HepG2 (cell line): ENCODE measurements around the gene SHROOM1. TPM values are rescaled to one million over a fixed set of nuclear protein-coding genes. Genes with fewer than 3 reads are reported as not detected.

Source experiments
- ATAC-seq: fragments of 200-7000 bp; cut with Tn5 transposase; 3 replicates; pipeline ENCODE4 v1.9.1; 2020; ENCODE audit warnings: mild to moderate bottlenecking, moderate library complexity
- BruUV-seq: library from RNA; stranded (reverse); fragments of 400-500 nt; replicated peaks from 2 replicates; lab custom pipeline; 2021; lab: Mats Ljungman, UMichigan
- CTCF ChIA-PET: fragments of 300-600 bp; formaldehyde crosslinking; extraction: SDS; loops from one replicate; lab custom pipeline; 2021; ENCODE audit warnings: low total read pairs, inconsistent platforms, low intra/inter-chr PET ratio; lab: Yijun Ruan, JAX
- POLR2A ChIA-PET: fragments of 350-600 bp; sonication (Branson Sonifier 250); formaldehyde crosslinking; loops from one replicate; lab custom pipeline; 2020; ENCODE audit warnings: antibody characterized with exemption, inconsistent platforms; lab: Yijun Ruan, JAX
- DNase-seq: peaks from one replicate; pipeline ENCODE4 v3.0.0-alpha.2; 2015; ENCODE audit warnings: low spot score
- FAIRE-seq: peaks from 3 replicates; lab custom pipeline; 2011; peaks lifted over from hg19 to GRCh38; lab: Jason Lieb, UNC
- H2AFZ ChIP-seq: one replicate; pipeline ENCODE4 v1.6.1; 2011; ENCODE audit warnings: low read length, inconsistent platforms
- H3K27ac ChIP-seq: fragments of 300-600 bp; 3 replicates; pipeline ENCODE4 v1.8.0; 2011; ENCODE audit warnings: mixed run types, mild to moderate bottlenecking, mixed read lengths, low read length, inconsistent platforms; ENCODE audit not compliant: insufficient read depth; ENCODE audit errors: extremely low read length
- H3K27me3 ChIP-seq, 2 experiments: fragments of 200-600 bp in 1 of 2; 2 replicates in 1 of 2; 3 replicates in 1 of 2; pipeline versions ENCODE4 v1.6.0 to v1.8.0; 2011; ENCODE audit warnings: low read length in 2 of 2, mild to moderate bottlenecking in 2 of 2, moderate library complexity in 2 of 2, inconsistent platforms in 1 of 2; ENCODE audit not compliant: insufficient read depth in 2 of 2, control insufficient read depth in 1 of 2
- H3K36me3 ChIP-seq, 2 experiments: fragments of 200-600 bp in 1 of 2; replicated peaks in 1 of 2; 2 replicates in 1 of 2; 3 replicates in 1 of 2; pipeline versions ENCODE4 v1.5.1 to v1.8.0; 2011; ENCODE audit warnings: low read length in 2 of 2, inconsistent platforms in 1 of 2; ENCODE audit not compliant: insufficient read depth in 2 of 2, control insufficient read depth in 1 of 2
- H3K4me1 ChIP-seq: 2 replicates; pipeline ENCODE4 v1.5.1; 2012; ENCODE audit warnings: low read length, inconsistent platforms; ENCODE audit not compliant: insufficient read depth
- H3K4me2 ChIP-seq: 2 replicates; pipeline ENCODE4 v1.6.0; 2011; ENCODE audit warnings: low read depth, low read length, inconsistent platforms
- H3K4me3 ChIP-seq, 3 experiments: fragments of 200-600 bp in 1 of 3; sonication (generic), shearing (Covaris generic) in 1 of 3; replicated peaks in 1 of 3; 2 replicates each; pipeline ENCODE4 v1.5.1; 2011 to 2016; ENCODE audit warnings: low read length in 3 of 3, inconsistent platforms in 2 of 3, low read depth in 2 of 3, mild to moderate bottlenecking in 2 of 3, control low read depth in 1 of 3, mixed read lengths in 1 of 3; ENCODE audit not compliant: insufficient read depth in 1 of 3
- H3K79me2 ChIP-seq: one replicate; pipeline ENCODE4 v1.6.1; 2011; ENCODE audit warnings: low read length, inconsistent platforms; ENCODE audit not compliant: insufficient read depth
- H3K9ac ChIP-seq: 2 replicates; pipeline ENCODE4 v1.6.0; 2011; ENCODE audit warnings: mild to moderate bottlenecking, low read depth, low read length, inconsistent platforms; ENCODE audit not compliant: insufficient read depth
- H3K9me3 ChIP-seq: 2 replicates; pipeline ENCODE4 v1.5.1; 2012; ENCODE audit warnings: mild to moderate bottlenecking, low read length
- H4K20me1 ChIP-seq: 2 replicates; pipeline ENCODE4 v1.6.0; 2011; ENCODE audit warnings: inconsistent platforms, mild to moderate bottlenecking, low read length, moderate library complexity; ENCODE audit not compliant: insufficient read depth
- CHCHD3 ChIP-seq: sonication (generic); formaldehyde crosslinking; IDR thresholded peaks from 2 replicates; pipeline ENCODE4 v1.8.0; 2022; ENCODE audit warnings: mild to moderate bottlenecking, missing genetic modification reagents, moderate library complexity
- TEAD3 ChIP-seq: optimal IDR thresholded peaks from 2 replicates; pipeline ENCODE3; 2016; ENCODE audit warnings: borderline replicate concordance
- ZNF18 ChIP-seq: sonication (generic); formaldehyde crosslinking; IDR thresholded peaks from 2 replicates; pipeline ENCODE4 v1.8.0; 2022; ENCODE audit warnings: mild to moderate bottlenecking, missing genetic modification reagents; ENCODE audit not compliant: insufficient replicate concordance
- ZNF629 ChIP-seq: sonication (generic); formaldehyde crosslinking; conservative IDR thresholded peaks from 2 replicates; pipeline ENCODE4 v1.5.0; 2020; ENCODE audit warnings: missing genetic modification reagents
- ZSCAN5A ChIP-seq: sonication (generic); formaldehyde crosslinking; IDR thresholded peaks from 2 replicates; pipeline ENCODE4 v1.8.0; 2022; ENCODE audit warnings: mild to moderate bottlenecking, missing genetic modification reagents, borderline replicate concordance
- WGBS: methylation state at CpG from one replicate; pipeline ENCODE4 v1.1.6; 2017; ENCODE audit warnings: low lambda C conversion rate; 5-methylcytosine and 5-hydroxymethylcytosine counted together
- in situ Hi-C: cut with HindIII; loops from 2 replicates; pipeline ENCODE4 v1.10.0; 2017; ENCODE audit warnings: low pct_unique_long_range_greater_than_20kb; ENCODE audit not compliant: extremely low pct_ligation_motif_present
- intact Hi-C: fragments of 100-400 bp; cut with micrococcal nuclease; formaldehyde crosslinking; loops from one replicate; pipeline ENCODE4 v1.10.0; 2022; ENCODE audit not compliant: unreplicated experiment
- polyA plus RNA-seq, 8 experiments: library from polyadenylated mRNA; depleted of rRNA in 3 of 8; stranded (reverse) in 7 of 8; unstranded in 1 of 8; fragments of >200 nt; fragmentation: Illumina TruSeq in 4 of 8; extraction: Trizol in 4 of 8; gene quantifications; 2 replicates each; pipeline versions ENCODE4 v1.2.1 to v1.2.3, GENCODE V29; 2011 to 2016; ENCODE audit warnings: low read depth in 4 of 8, missing spikeins in 1 of 8, mixed read lengths in 1 of 8; ENCODE audit not compliant: insufficient read depth in 1 of 8
- total RNA-seq, 5 experiments: library from RNA; depleted of rRNA; stranded (reverse); fragments of >200 nt; fragmentation: Illumina TruSeq; extraction: Trizol; gene quantifications; 2 replicates each; pipeline ENCODE4 v1.2.3, GENCODE V29; 2016; ENCODE audit warnings: low read depth in 1 of 5

Gene SHROOM1
- total and polyA plus RNA-seq, 2 of the 13 experiments (the other 11 are each of a cell fraction or from before 2014, with no cell fraction given) = 18.2 to 25.7 TPM

GRCh38 chr5:132800545-132800944 is 29.9 kb downstream of the SHROOM1 start:
- Histone ChIP-seq H3K27ac (peak overlapping the region; percentile 28), H3K9me3 (no peaks in the 10 kb centered on the region), H3K27me3 (no peaks in the 10 kb centered on the region), H3K36me3 (no peaks in the 10 kb centered on the region; a peak in 1 of 5 replicates), H3K79me2 (peaks cover 6% of the 10 kb centered on the region), H3K9ac (no peak overlapping the region), H2AFZ (no peak overlapping the region), H3K4me1 (peaks cover 37% of the 10 kb centered on the region), H4K20me1 (no peaks in the 10 kb centered on the region), H3K4me3 (no peak overlapping the region), H3K4me2 (0 out of 2 replicates have a peak overlapping the region, but pooled peaks have one; percentile 6)
- in situ Hi-C loops = no loop called here
- DNase-seq (no peak), ATAC-seq (0 out of 3 replicates have a peak, but pooled peaks have one; percentile 38), FAIRE-seq (no peak)
- BruUV-seq = no TSS peak
- 77% methylated on average over 2 of the region's 2 CpGs for WGBS
- intact Hi-C loops = no loop called here
- CTCF ChIA-PET = no interaction called here
- POLR2A ChIA-PET = interaction anchor here (0.7 to 1.6 kb wide), 5 partner anchors 8 to 64 kb away, joined by 3 to 4 read pairs (median 3); partner anchors contain the start of gene KIF3A
- TF ChIP-seq ZNF629 (CRISPR knock-in tag) (no peak), ZNF18 (no peak), ZSCAN5A (no peak), TEAD3 (CRISPR knock-in tag) (no peak), CHCHD3 (no peak)
